K562 (cell line): ENCODE results near the gene C8A. TPM values are rescaled to one million over a fixed set of nuclear protein-coding genes. Genes with fewer than 3 reads are reported as not detected.

Source experiments
- ATAC-seq: fragments of 200-7000 bp; cut with Tn5 transposase; 3 replicates; pipeline ENCODE4 v1.9.1; 2020; ENCODE audit warnings: moderate library complexity
- BruUV-seq: library from RNA; stranded (reverse); fragments of 400-500 nt; replicated peaks from 2 replicates; lab custom pipeline; 2021; lab: Mats Ljungman, UMichigan
- CTCF ChIA-PET: fragments of 300-600 bp; formaldehyde crosslinking; extraction: SDS; loops from one replicate; lab custom pipeline; 2021; ENCODE audit warnings: low intra/inter-chr PET ratio; lab: Yijun Ruan, JAX
- POLR2A ChIA-PET: fragments of 300-600, 350-650 bp; sonication (Branson Sonifier 250); formaldehyde crosslinking; extraction: SDS; loops from one replicate; lab custom pipeline; 2021; ENCODE audit warnings: antibody characterized with exemption, inconsistent platforms; lab: Yijun Ruan, JAX
- DNase-seq, 4 experiments: peaks; one replicate each; pipeline versions ENCODE4 v3.0.0 to v3.0.0-alpha.2; 2011 to 2018; ENCODE audit warnings: low spot score in 3 of 4, mixed read lengths in 3 of 4; ENCODE audit errors: extremely low read depth in 1 of 4
- FAIRE-seq: peaks from 2 replicates; lab custom pipeline; 2011; peaks lifted over from hg19 to GRCh38; lab: Jason Lieb, UNC
- H2AFZ ChIP-seq: 2 replicates; pipeline ENCODE4 v1.6.0; 2011; ENCODE audit warnings: low read depth, low read length, control low read depth, inconsistent platforms
- H3K27ac ChIP-seq: fragments of 200-600 bp; 3 replicates; pipeline ENCODE4 v1.8.0; 2011; ENCODE audit warnings: low read depth, mild to moderate bottlenecking, control low read depth, inconsistent platforms, low read length, moderate library complexity, mixed read lengths; ENCODE audit errors: extremely low read depth
- H3K27me3 ChIP-seq, 2 experiments: fragments of 300-600 bp in 1 of 2; 2 replicates in 1 of 2; 3 replicates in 1 of 2; pipeline versions ENCODE4 v1.6.0 to v1.8.0; 2011; ENCODE audit warnings: inconsistent platforms in 2 of 2, low read length in 2 of 2, mild to moderate bottlenecking in 1 of 2, mixed read lengths in 1 of 2, moderate library complexity in 1 of 2; ENCODE audit not compliant: control insufficient read depth in 2 of 2, insufficient read depth in 2 of 2
- H3K36me3 ChIP-seq: fragments of 300-600 bp; 3 replicates; pipeline ENCODE4 v1.8.0; 2011; ENCODE audit warnings: mild to moderate bottlenecking, low read length, inconsistent platforms; ENCODE audit not compliant: control insufficient read depth, insufficient read depth
- H3K4me1 ChIP-seq, 2 experiments: fragments of 200-600 bp in 1 of 2; replicated peaks in 1 of 2; 2 replicates in 1 of 2; 3 replicates in 1 of 2; pipeline versions ENCODE4 v1.5.1 to v1.8.0; 2011; ENCODE audit warnings: inconsistent platforms in 2 of 2, low read length in 2 of 2, mild to moderate bottlenecking in 1 of 2, mixed read lengths in 1 of 2, moderate library complexity in 1 of 2; ENCODE audit not compliant: control insufficient read depth in 2 of 2, insufficient read depth in 2 of 2
- H3K4me2 ChIP-seq: 2 replicates; pipeline ENCODE4 v1.6.1; 2011; ENCODE audit warnings: low read length, control low read depth, inconsistent platforms, mixed read lengths; ENCODE audit not compliant: insufficient read depth
- H3K4me3 ChIP-seq: fragments of 200-600 bp; sonication (generic), shearing (Covaris generic); 2 replicates; pipeline ENCODE4 v1.5.1; 2016; ENCODE audit warnings: control low read depth, inconsistent platforms
- H3K79me2 ChIP-seq: fragments of 200-600 bp; 3 replicates; pipeline ENCODE4 v1.8.0; 2011; ENCODE audit warnings: low read length, inconsistent platforms; ENCODE audit not compliant: control insufficient read depth, insufficient read depth
- H3K9ac ChIP-seq, 2 experiments: 2 replicates each; pipeline versions ENCODE4 v1.6.0 to v1.6.1; 2011; ENCODE audit warnings: low read depth in 2 of 2, low read length in 2 of 2, control low read depth in 1 of 2, inconsistent platforms in 1 of 2, mild to moderate bottlenecking in 1 of 2, mixed read lengths in 1 of 2; ENCODE audit not compliant: insufficient read depth in 1 of 2
- H3K9me1 ChIP-seq: one replicate; pipeline ENCODE4 v1.6.0; 2011; ENCODE audit warnings: inconsistent platforms, mild to moderate bottlenecking, low read length, moderate library complexity; ENCODE audit not compliant: control insufficient read depth, insufficient read depth
- H3K9me3 ChIP-seq: replicated peaks from 2 replicates; pipeline ENCODE4 v1.5.1; 2011; ENCODE audit warnings: low read depth, low read length, inconsistent platforms; ENCODE audit not compliant: control insufficient read depth, insufficient read depth
- H4K20me1 ChIP-seq: replicated peaks from 2 replicates; pipeline ENCODE4 v1.6.1; 2011; ENCODE audit warnings: low read length, inconsistent platforms, mixed read lengths; ENCODE audit not compliant: control insufficient read depth, insufficient read depth
- BCL6 ChIP-seq: fragments of 250-450 bp; sonication (Bioruptor Pico); IDR thresholded peaks from 2 replicates; pipeline ENCODE4 v1.4.0; 2020
- DIDO1 ChIP-seq: fragments of 450-650 bp; IDR thresholded peaks from 2 replicates; pipeline ENCODE4 v1.6.1; 2016; ENCODE audit warnings: low read depth, missing biosample characterization, missing genetic modification characterization
- ETV5 ChIP-seq: sonication (generic); formaldehyde crosslinking; IDR thresholded peaks from 2 replicates; pipeline ENCODE4 v1.4.0; 2020; ENCODE audit warnings: low read depth, mild to moderate bottlenecking, missing genetic modification reagents
- EWSR1 ChIP-seq: fragments of 450-650 bp; IDR thresholded peaks from 2 replicates; pipeline ENCODE4 v1.6.1; 2018; ENCODE audit warnings: borderline replicate concordance, mild to moderate bottlenecking, low read depth, moderate library complexity; ENCODE audit not compliant: partially characterized antibody
- FOXP4 ChIP-seq: sonication (generic); formaldehyde crosslinking; IDR thresholded peaks from 2 replicates; pipeline ENCODE4 v1.8.0; 2022; ENCODE audit warnings: mild to moderate bottlenecking, missing genetic modification reagents, borderline replicate concordance
- MCM7 ChIP-seq, 2 experiments: fragments of 450-650 bp; IDR thresholded peaks; 2 replicates each; pipeline ENCODE4 v1.6.1; 2016 to 2018
- MTF1 ChIP-seq: fragments of 250-450 bp; sonication (Bioruptor Pico); IDR thresholded peaks from 2 replicates; pipeline ENCODE4 v1.9.0; 2021; ENCODE audit warnings: moderate library complexity, mild to moderate bottlenecking, inconsistent platforms, borderline replicate concordance
- OTX1 ChIP-seq: fragments of 450-650 bp; formaldehyde crosslinking; IDR thresholded peaks from 2 replicates; pipeline ENCODE4 v1.4.0; 2022; ENCODE audit warnings: mild to moderate bottlenecking
- PRPF4 ChIP-seq: fragments of 200-400 bp; formaldehyde crosslinking; IDR thresholded peaks from one replicate; pipeline ENCODE4 v1.6.1; 2017; ENCODE audit warnings: low read length, low read depth, mild to moderate bottlenecking; ENCODE audit not compliant: insufficient read depth, poor library complexity, severe bottlenecking
- SAP30 ChIP-seq: fragments of 200-600 bp; sonication (generic); IDR thresholded peaks from 2 replicates; pipeline ENCODE4 v1.6.1; 2012; ENCODE audit warnings: borderline replicate concordance, low read depth, mild to moderate bottlenecking, moderate library complexity, low read length, control low read depth, inconsistent platforms; ENCODE audit not compliant: insufficient read depth, poor library complexity, severe bottlenecking
- SIRT6 ChIP-seq: IDR thresholded peaks from one replicate; pipeline ENCODE4 v1.6.1; 2012; ENCODE audit warnings: low read depth, mild to moderate bottlenecking, control low read depth, inconsistent platforms, low read length, moderate library complexity
- ZC3H4 ChIP-seq: sonication (generic); formaldehyde crosslinking; IDR thresholded peaks from 2 replicates; pipeline ENCODE4 v1.9.0; 2021; ENCODE audit warnings: missing genetic modification reagents, borderline replicate concordance
- ZKSCAN3 ChIP-seq: fragments of 250-450 bp; sonication (Bioruptor Pico); IDR thresholded peaks from 2 replicates; pipeline ENCODE4 v1.4.0; 2020
- ZNF24 ChIP-seq: fragments of 450-650 bp; IDR thresholded peaks from 2 replicates; pipeline ENCODE4 v1.6.1; 2016
- ZNF766 ChIP-seq: fragments of 200-800 bp; sonication (Bioruptor generic); conservative IDR thresholded peaks from 2 replicates; pipeline ENCODE4 v1.6.1; 2016; ENCODE audit warnings: missing genetic modification characterization, missing compliant biosample characterization
- WGBS: fragments of 100-300 bp; shearing (Covaris generic); methylation state at CpG from one replicate; pipeline ENCODE4 v1.1.6; 2016; ENCODE audit warnings: low coverage, mixed read lengths; ENCODE audit not compliant: insufficient coverage; ENCODE audit errors: missing lambda C conversion rate; 5-methylcytosine and 5-hydroxymethylcytosine counted together
- in situ Hi-C: fragments of 300-500 bp; cut with MboI; formaldehyde crosslinking; loops from 4 replicates; pipeline ENCODE4 v1.15.0; 2018; ENCODE audit warnings: inconsistent platforms, mixed read lengths
- intact Hi-C: fragments of 100-400 bp; cut with micrococcal nuclease; formaldehyde crosslinking; loops from 2 replicates; pipeline ENCODE4 v1.14.2; 2022
- polyA plus RNA-seq, 8 experiments: library from polyadenylated mRNA; depleted of rRNA in 4 of 8; stranded (reverse) in 5 of 8; unstranded in 3 of 8; fragments of >200 nt; fragmentation: Nextera tagmentation in 2 of 8; fragmentation: Illumina TruSeq in 1 of 8; extraction: Ambion mirVana in 2 of 8; extraction: Trizol in 1 of 8; gene quantifications; 2 replicates each; pipeline versions ENCODE4 v1.2.1 to v1.2.3, GENCODE V29; 2011 to 2014; ENCODE audit warnings: inconsistent platforms in 1 of 8, missing spikeins in 1 of 8
- total RNA-seq, 7 experiments: library from RNA; depleted of rRNA in 6 of 7; stranded (reverse); fragments of >200 nt in 6 of 7; fragmentation: Illumina TruSeq in 2 of 7; extraction: Trizol in 2 of 7; gene quantifications; 2 replicates each; pipeline versions ENCODE4 v1.2.1 to v1.2.3, GENCODE V29; 2011 to 2021; ENCODE audit warnings: low replicate concordance in 1 of 7

The C8A gene
- total and polyA plus RNA-seq, 9 of the 15 experiments (the other 6 are each of a cell fraction or from before 2014, with no cell fraction given): 0.09 TPM; not detected in 8

- no peak overlapping the region for H3K27ac ChIP-seq
- no TSS peak for BruUV-seq
- intact Hi-C loops (no loop called here), in situ Hi-C loops (no loop called here)
- no peak overlapping the region for H3K4me3 ChIP-seq
- ChIA-PET POLR2A (no interaction called here), CTCF (no interaction called here)
- H4K20me1 ChIP-seq: no peaks in the 10 kb centered on the region
- H3K4me1 ChIP-seq: no peaks in the 10 kb centered on the region
- ATAC-seq (no peak), FAIRE-seq (no peak), DNase-seq (no peak)
- H3K27me3 ChIP-seq: no peaks in the 10 kb centered on the region; a peak in 1 of 5 replicates
- no peak for TF ChIP-seq ZC3H4 (CRISPR knock-in tag)
- H3K79me2 ChIP-seq: no peaks in the 10 kb centered on the region
- WGBS: 0% methylated on average over 3 of the region's 3 CpGs
- no peak overlapping the region for H2AFZ ChIP-seq
- H3K9me1 ChIP-seq: no peaks in the 10 kb centered on the region
- no peak overlapping the region for H3K9ac ChIP-seq
- no peaks in the 10 kb centered on the region for H3K36me3 ChIP-seq
- no peaks in the 10 kb centered on the region for H3K9me3 ChIP-seq
- no peak overlapping the region for H3K4me2 ChIP-seq
Observed at GRCh38 chr1:56863265-56863992, 8.8 kb downstream of the C8A start.

DNA sequence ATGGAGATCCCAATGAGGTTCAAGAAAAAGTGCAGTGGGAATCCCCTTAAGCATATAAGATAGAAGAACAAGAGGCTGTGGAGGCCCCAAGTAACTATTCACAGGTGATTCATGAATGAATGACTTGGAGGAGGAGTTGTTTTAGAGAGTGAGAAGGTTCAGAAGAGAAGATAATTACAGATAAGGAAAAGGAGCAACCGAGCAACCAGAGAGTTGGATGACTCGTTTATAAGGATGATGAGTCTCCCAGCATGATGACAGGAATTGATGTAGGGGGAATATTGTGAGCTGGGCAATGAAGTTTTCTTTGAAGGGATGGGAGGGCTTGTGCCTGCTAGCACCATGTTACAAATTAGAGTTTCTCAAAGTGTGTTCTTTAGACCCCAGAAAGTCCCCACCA lies 9.8 kb downstream of the C8A start:
- H3K4me3 ChIP-seq: no peak overlapping the region
- no peaks in the 10 kb centered on the region for H3K36me3 ChIP-seq
- no peaks in the 10 kb centered on the region for H3K9me3 ChIP-seq
- H2AFZ ChIP-seq: no peak overlapping the region
- no peak overlapping the region for H3K27ac ChIP-seq
- intact Hi-C loops: no loop called here
- H3K4me1 ChIP-seq: no peaks in the 10 kb centered on the region
- no peak for ATAC-seq
- H3K27me3 ChIP-seq: no peaks in the 10 kb centered on the region; a peak in 1 of 5 replicates
- no peak for DNase-seq
- H3K79me2 ChIP-seq: no peaks in the 10 kb centered on the region
- no peaks in the 10 kb centered on the region for H4K20me1 ChIP-seq
- no peaks in the 10 kb centered on the region for H3K9me1 ChIP-seq
- BruUV-seq: no TSS peak
- ChIA-PET CTCF (no interaction called here), POLR2A (no interaction called here)
- H3K9ac ChIP-seq: no peak overlapping the region
- in situ Hi-C loops: no loop called here
- 5% methylated on average over 2 of the region's 2 CpGs for WGBS
- no peak for FAIRE-seq
- no peak overlapping the region for H3K4me2 ChIP-seq
- no peak for TF ChIP-seq EWSR1
- TF ChIP-seq MCM7 (IDR thresholded peaks at IDR 0.05): no peak
- no peak for TF ChIP-seq BCL6 (CRISPR knock-in tag)
- TF ChIP-seq SIRT6: no peak
- no peak for TF ChIP-seq ZNF24
- TF ChIP-seq PRPF4: no peak
- TF ChIP-seq FOXP4: no peak
- TF ChIP-seq OTX1: no peak
- TF ChIP-seq ZNF766 (CRISPR knock-in tag): no peak
- TF ChIP-seq SAP30: no peak
- TF ChIP-seq MTF1 (CRISPR knock-in tag): no peak
- no peak for TF ChIP-seq ZKSCAN3 (CRISPR knock-in tag)
- no peak for TF ChIP-seq ETV5 (CRISPR knock-in tag)
- no peak for TF ChIP-seq DIDO1
